Stimulated activated naive B cell treated with anti-CD40 and anti-IgM and Interleukin-4, amounts not matched to agents 10 μg/mL and 1 μg/mL and 100 μg/mL, for 72 hours (primary cell): ENCODE data around the gene XPC.
"Not testable (repeated sequence)": the region's sequence is repeated elsewhere in the genome, so short reads cannot be mapped to it uniquely, and the experiment has no call there.

ENCODE experiments used
- ATAC-seq, 2 donors: fragments of 150-1000 bp; cut with Tn5 transposase; replicated peaks; 2 replicates each; pipeline ENCODE4 v1.10.0; 2021; ENCODE audit warnings: moderate library complexity in 1 of 2
- DNase-seq: peaks from one replicate; pipeline ENCODE4 v3.0.0; 2021
- H3K27ac Mint-ChIP-seq: one replicate; pipeline ENCODE4 v1.8.0; 2022; ENCODE audit warnings: mild to moderate bottlenecking, mixed read lengths
- H3K27me3 Mint-ChIP-seq, 2 donors: one replicate each; pipeline ENCODE4 v1.8.0; 2022; ENCODE audit warnings: mixed read lengths in 2 of 2
- H3K36me3 Mint-ChIP-seq, 2 donors: one replicate each; pipeline ENCODE4 v1.8.0; 2022; ENCODE audit warnings: mixed read lengths in 2 of 2, mild to moderate bottlenecking in 1 of 2
- H3K4me1 Mint-ChIP-seq, 2 donors: one replicate each; pipeline ENCODE4 v1.8.0; 2022; ENCODE audit warnings: mixed read lengths in 2 of 2, mild to moderate bottlenecking in 1 of 2
- H3K4me3 Mint-ChIP-seq, 2 donors: one replicate each; pipeline ENCODE4 v1.8.0; 2022; ENCODE audit warnings: mild to moderate bottlenecking in 2 of 2, mixed read lengths in 2 of 2, moderate library complexity in 1 of 2
- H3K9me3 Mint-ChIP-seq, 2 donors: one replicate each; pipeline ENCODE4 v1.8.0; 2022; ENCODE audit warnings: mixed read lengths in 2 of 2, mild to moderate bottlenecking in 1 of 2

XPC gene

GRCh38 chr3:14113965-14114635, 64.3 kb downstream of the XPC start:
- DNase-seq (no peak), ATAC-seq (no peak)
- H3K27ac Mint-ChIP-seq, result no peak overlapping the region
- peaks cover 0 to 1% of the 10 kb centered on the region in 2 donors for H3K4me1 Mint-ChIP-seq
- H3K4me3 Mint-ChIP-seq, result no peak overlapping the region
- H3K36me3 Mint-ChIP-seq, result peaks cover 18 to 48% of the 10 kb centered on the region in 2 donors
- no peaks in the 10 kb centered on the region for H3K27me3 Mint-ChIP-seq
- no peaks in the 10 kb centered on the region for H3K9me3 Mint-ChIP-seq

DNA sequence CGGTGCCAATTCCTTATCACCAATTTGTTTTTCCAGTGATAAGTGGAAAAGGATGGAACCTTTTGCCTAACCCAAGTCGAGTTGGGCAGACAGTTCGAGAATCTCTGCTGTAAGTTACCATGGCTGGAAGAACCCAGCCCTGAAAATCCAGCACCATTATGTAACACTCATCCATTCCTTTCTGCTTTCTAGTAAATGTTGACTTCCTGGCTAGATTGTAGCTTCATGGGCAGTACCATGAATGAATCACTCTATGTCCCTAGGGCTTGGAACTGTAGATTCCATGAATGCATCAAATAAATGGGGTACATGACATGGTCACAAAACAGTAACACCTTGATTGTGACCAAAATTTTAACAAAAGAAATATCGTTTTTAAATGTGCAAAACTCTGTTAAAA, 67.7 kb downstream of the XPC start:
- Mint-ChIP-seq H3K4me3 (no peak overlapping the region), H3K27me3 (no peaks in the 10 kb centered on the region), H3K4me1 (peaks cover 0 to 1% of the 10 kb centered on the region in 2 donors), H3K36me3 (peaks cover 18 to 39% of the 10 kb centered on the region in 2 donors), H3K9me3 (no peaks in the 10 kb centered on the region), H3K27ac (no peak overlapping the region)
- DNase-seq, result no peak
- ATAC-seq, result no peak

DNA sequence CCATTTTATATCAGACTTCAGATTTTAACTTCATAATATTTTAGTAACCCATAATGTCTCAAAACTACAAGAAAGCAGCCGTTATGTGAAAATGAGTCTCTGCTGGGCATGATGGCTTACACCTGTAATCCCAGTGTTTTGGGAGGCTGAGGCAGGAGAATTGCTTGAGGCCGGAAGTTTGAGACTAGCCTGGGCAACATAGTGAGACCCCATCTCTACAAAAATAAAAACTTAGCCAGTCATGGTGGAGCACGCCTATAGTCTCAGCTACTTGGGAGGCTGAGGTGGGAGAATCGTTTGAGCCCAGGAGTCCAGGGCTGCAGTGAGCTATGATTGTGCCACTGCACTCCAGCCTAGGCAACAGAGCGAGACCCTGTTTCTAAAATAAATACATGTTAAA, 68.6 kb downstream of the XPC start:
- H3K4me3 Mint-ChIP-seq, result not testable (repeated sequence)

DNA sequence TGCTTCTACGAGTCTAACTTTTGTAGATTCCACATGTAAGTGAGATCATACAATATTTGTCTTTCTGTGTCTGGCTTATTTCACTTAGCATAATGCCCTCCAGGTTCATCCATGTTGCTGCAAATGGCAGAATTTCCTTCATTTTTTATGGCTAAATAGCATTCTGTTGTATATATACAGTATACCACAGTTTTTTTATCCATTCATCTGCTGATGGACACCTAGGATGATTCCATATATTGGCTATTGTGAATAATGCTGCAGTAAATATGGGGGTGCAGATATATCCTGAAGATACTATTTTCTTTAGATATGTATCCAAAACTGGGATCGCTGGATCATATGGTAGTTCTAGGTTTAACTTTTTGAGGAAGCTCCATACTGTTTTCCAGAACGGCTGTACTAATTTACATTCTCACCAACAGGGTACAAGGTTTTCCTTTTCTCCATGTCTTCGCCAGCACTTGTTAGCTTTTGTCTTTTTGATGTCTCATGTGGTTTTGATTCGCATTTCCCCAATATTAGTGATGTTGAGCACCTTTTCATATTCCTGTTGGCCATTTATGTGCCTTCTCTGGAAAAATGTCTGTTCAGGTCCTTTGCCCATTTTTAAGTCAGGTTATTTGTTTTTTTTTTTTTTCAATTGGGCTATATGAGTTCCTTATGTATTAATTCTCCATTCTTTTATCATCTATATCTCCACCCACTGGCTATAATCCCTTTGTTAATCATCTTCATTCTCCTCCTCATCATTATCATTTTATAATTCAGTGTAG, 80.6 kb downstream of the XPC start:
- Mint-ChIP-seq H3K4me1 (no peaks in the 10 kb centered on the region), H3K27ac (no peak overlapping the region), H3K9me3 (peaks cover 5 to 9% of the 10 kb centered on the region in 2 donors), H3K27me3 (peaks cover 22 to 34% of the 10 kb centered on the region in 2 donors), H3K4me3 (no peak overlapping the region), H3K36me3 (peaks cover 0 to 4% of the 10 kb centered on the region in 2 donors)
- no peak for DNase-seq
- ATAC-seq, result no peak

More for the DNA sequence above, 68.6 kb downstream of the XPC start:
- H3K27me3 Mint-ChIP-seq, H3K27ac Mint-ChIP-seq, DNase-seq, H3K9me3 Mint-ChIP-seq, H3K4me1 Mint-ChIP-seq, ATAC-seq: not testable (repeated sequence)
- peaks cover 18 to 36% of the 10 kb centered on the region in 2 donors for H3K36me3 Mint-ChIP-seq

- H3K9me3 Mint-ChIP-seq, result peaks cover 5 to 9% of the 10 kb centered on the region in 2 donors
- H3K4me1 Mint-ChIP-seq, result no peaks in the 10 kb centered on the region
- no peak overlapping the region for H3K27ac Mint-ChIP-seq
- DNase-seq (no peak), ATAC-seq (no peak)
- peaks cover 22 to 38% of the 10 kb centered on the region in 2 donors for H3K27me3 Mint-ChIP-seq
- H3K4me3 Mint-ChIP-seq, result no peak overlapping the region
- peaks cover 0 to 4% of the 10 kb centered on the region in 2 donors for H3K36me3 Mint-ChIP-seq
Observed at GRCh38 chr3:14096742-14097141, 81.7 kb downstream of the XPC start.
